Loucy (cell line): ENCODE data around the gene H1-8.

Experiments
- H2AFZ ChIP-seq: fragments of 200-600 bp; sonication (generic); 2 replicates; pipeline ENCODE4 v1.6.0; 2016; ENCODE audit warnings: antibody characterized with exemption, mild to moderate bottlenecking, low read length, moderate library complexity
- H3F3A ChIP-seq: fragments of 200-600 bp; 2 replicates; pipeline ENCODE4 v1.6.0; 2016; ENCODE audit warnings: antibody characterized with exemption, low read depth, mild to moderate bottlenecking
- H3K27me3 ChIP-seq: fragments of 200-600 bp; sonication (generic); 2 replicates; pipeline ENCODE4 v1.6.1; 2014; ENCODE audit warnings: low read length, mild to moderate bottlenecking; ENCODE audit not compliant: insufficient read depth, poor library complexity, severe bottlenecking
- H3K36me3 ChIP-seq: fragments of 200-600 bp; sonication (generic); 2 replicates; pipeline ENCODE4 v1.6.1; 2016; ENCODE audit warnings: low read length; ENCODE audit not compliant: insufficient read depth
- H3K4me1 ChIP-seq: fragments of 200-600 bp; sonication (generic); 2 replicates; pipeline ENCODE4 v1.5.1; 2014; ENCODE audit warnings: low read length, mild to moderate bottlenecking; ENCODE audit not compliant: insufficient read depth, poor library complexity, severe bottlenecking
- H3K4me2 ChIP-seq: fragments of 200-600 bp; sonication (generic); 2 replicates; pipeline ENCODE4 v1.6.0; 2014; ENCODE audit warnings: antibody characterized with exemption, low read length, low read depth, mild to moderate bottlenecking; ENCODE audit not compliant: poor library complexity, severe bottlenecking
- H3K4me3 ChIP-seq: fragments of 200-600 bp; sonication (generic); 2 replicates; pipeline ENCODE4 v1.5.1; 2014; ENCODE audit warnings: low read length, mild to moderate bottlenecking, mixed read lengths; ENCODE audit not compliant: poor library complexity, severe bottlenecking
- H3K79me2 ChIP-seq: fragments of 200-600 bp; sonication (generic); 2 replicates; pipeline ENCODE4 v1.6.1; 2014; ENCODE audit warnings: low read length; ENCODE audit not compliant: insufficient read depth
- H3K9ac ChIP-seq: fragments of 200-600 bp; sonication (generic); 2 replicates; pipeline ENCODE4 v1.6.0; 2014; ENCODE audit warnings: mild to moderate bottlenecking, low read depth, low read length, moderate library complexity; ENCODE audit not compliant: poor library complexity, severe bottlenecking
- H3K9me2 ChIP-seq: fragments of 200-600 bp; sonication (generic); replicated peaks from 2 replicates; pipeline ENCODE4 v1.6.1; 2016; ENCODE audit warnings: low read depth, low read length, mixed read lengths
- H3K9me3 ChIP-seq: fragments of 200-600 bp; sonication (generic); 2 replicates; pipeline ENCODE4 v1.6.1; 2014; ENCODE audit warnings: mild to moderate bottlenecking, antibody characterized with exemption, low read length, low read depth; ENCODE audit not compliant: insufficient read depth
- H4K20me1 ChIP-seq: fragments of 200-600 bp; sonication (generic); 2 replicates; pipeline ENCODE4 v1.6.0; 2014; ENCODE audit warnings: antibody characterized with exemption, low read length, mild to moderate bottlenecking; ENCODE audit not compliant: insufficient read depth, poor library complexity, severe bottlenecking
- EZH2phosphoT487 ChIP-seq: fragments of 200-600 bp; IDR thresholded peaks from 2 replicates; pipeline ENCODE4 v1.6.1; 2018; ENCODE audit warnings: antibody characterized with exemption, mild to moderate bottlenecking, moderate library complexity, borderline replicate concordance
- TF ChIP-seq, protein P1 (sequence below): fragments of 200-600 bp; sonication (generic); conservative IDR thresholded peaks from 2 replicates; pipeline ENCODE4 v1.5.1; 2014; ENCODE audit warnings: mild to moderate bottlenecking, antibody characterized with exemption, low read length

Gene H1-8

GRCh38 chr3:129526121-129526900, 16.7 kb upstream of the H1-8 start:
- H3K4me1 ChIP-seq: no peaks in the 10 kb centered on the region
- H3K36me3 ChIP-seq: no peaks in the 10 kb centered on the region
- no peak overlapping the region for H3K4me2 ChIP-seq
- H3K4me3 ChIP-seq: no peak overlapping the region
- no peaks in the 10 kb centered on the region for H3K27me3 ChIP-seq
- H2AFZ ChIP-seq: no peak overlapping the region
- no peaks in the 10 kb centered on the region for H4K20me1 ChIP-seq
- no peak for TF ChIP-seq EZH2phosphoT487
- TF ChIP-seq, protein P1, sequence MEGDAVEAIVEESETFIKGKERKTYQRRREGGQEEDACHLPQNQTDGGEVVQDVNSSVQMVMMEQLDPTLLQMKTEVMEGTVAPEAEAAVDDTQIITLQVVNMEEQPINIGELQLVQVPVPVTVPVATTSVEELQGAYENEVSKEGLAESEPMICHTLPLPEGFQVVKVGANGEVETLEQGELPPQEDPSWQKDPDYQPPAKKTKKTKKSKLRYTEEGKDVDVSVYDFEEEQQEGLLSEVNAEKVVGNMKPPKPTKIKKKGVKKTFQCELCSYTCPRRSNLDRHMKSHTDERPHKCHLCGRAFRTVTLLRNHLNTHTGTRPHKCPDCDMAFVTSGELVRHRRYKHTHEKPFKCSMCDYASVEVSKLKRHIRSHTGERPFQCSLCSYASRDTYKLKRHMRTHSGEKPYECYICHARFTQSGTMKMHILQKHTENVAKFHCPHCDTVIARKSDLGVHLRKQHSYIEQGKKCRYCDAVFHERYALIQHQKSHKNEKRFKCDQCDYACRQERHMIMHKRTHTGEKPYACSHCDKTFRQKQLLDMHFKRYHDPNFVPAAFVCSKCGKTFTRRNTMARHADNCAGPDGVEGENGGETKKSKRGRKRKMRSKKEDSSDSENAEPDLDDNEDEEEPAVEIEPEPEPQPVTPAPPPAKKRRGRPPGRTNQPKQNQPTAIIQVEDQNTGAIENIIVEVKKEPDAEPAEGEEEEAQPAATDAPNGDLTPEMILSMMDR: no peak
- H3K9me2 ChIP-seq: no peaks in the 10 kb centered on the region
- H3K9me3 ChIP-seq: no peaks in the 10 kb centered on the region
- H3K79me2 ChIP-seq: no peaks in the 10 kb centered on the region
- H3K9ac ChIP-seq: no peak overlapping the region
- no peaks in the 10 kb centered on the region for H3F3A ChIP-seq

DNA sequence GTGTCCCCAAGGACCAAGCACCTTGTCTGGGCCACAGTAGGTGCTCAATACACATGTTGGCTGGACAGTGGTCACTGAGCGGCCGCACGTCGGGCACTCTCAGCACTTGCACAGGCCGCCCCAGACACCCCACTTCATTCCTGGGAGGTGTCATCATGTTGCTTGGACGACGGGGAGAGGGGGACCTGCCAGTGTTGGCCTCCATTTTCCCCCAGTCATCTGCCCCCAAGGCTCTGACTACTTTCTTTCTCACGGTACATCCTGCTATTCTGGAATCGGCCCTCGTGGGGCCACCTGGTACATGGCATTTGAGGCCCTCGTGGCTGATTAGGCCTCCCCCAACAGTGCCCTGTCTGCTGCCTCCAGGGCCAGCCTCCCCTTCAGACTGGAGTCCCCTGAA, 15.7 kb upstream of the H1-8 start:
- Histone ChIP-seq H3F3A (no peaks in the 10 kb centered on the region), H3K9ac (no peak overlapping the region), H3K9me3 (no peaks in the 10 kb centered on the region), H3K9me2 (no peaks in the 10 kb centered on the region), H4K20me1 (no peaks in the 10 kb centered on the region), H3K4me3 (no peak overlapping the region), H2AFZ (no peak overlapping the region), H3K79me2 (no peaks in the 10 kb centered on the region), H3K4me2 (no peak overlapping the region), H3K27me3 (no peaks in the 10 kb centered on the region), H3K4me1 (no peaks in the 10 kb centered on the region), H3K36me3 (no peaks in the 10 kb centered on the region)
- TF ChIP-seq, protein P1: no peak
- no peak for TF ChIP-seq EZH2phosphoT487

DNA sequence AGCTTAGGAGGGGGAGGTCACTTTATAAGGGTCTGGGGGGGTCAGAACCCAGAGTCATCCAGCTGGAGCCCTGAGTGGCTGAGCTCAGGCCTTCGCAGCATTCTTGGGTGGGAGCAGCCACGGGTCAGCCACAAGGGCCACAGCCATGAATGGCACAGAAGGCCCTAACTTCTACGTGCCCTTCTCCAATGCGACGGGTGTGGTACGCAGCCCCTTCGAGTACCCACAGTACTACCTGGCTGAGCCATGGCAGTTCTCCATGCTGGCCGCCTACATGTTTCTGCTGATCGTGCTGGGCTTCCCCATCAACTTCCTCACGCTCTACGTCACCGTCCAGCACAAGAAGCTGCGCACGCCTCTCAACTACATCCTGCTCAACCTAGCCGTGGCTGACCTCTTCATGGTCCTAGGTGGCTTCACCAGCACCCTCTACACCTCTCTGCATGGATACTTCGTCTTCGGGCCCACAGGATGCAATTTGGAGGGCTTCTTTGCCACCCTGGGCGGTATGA, 14.3 kb upstream of the H1-8 start, which contains the start of gene RHO:
Gene RHO (plus strand): TSS at position 51 of the 512 bp plus-strand sequence. CDS start 95 bp downstream, at position 146.
- Histone ChIP-seq H3K9ac (no peak within 1 kb of the TSS), H3K36me3 (no peaks in the 10 kb centered on the region)

More for the DNA sequence above, 14.3 kb upstream of the H1-8 start, which contains the start of gene RHO:
- no peak within 1 kb of the TSS for H3K4me3 ChIP-seq
- H2AFZ ChIP-seq: no peak within 1 kb of the TSS
- H3K4me1 ChIP-seq: no peaks in the 10 kb centered on the region
- no peaks in the 10 kb centered on the region for H3F3A ChIP-seq
- H3K9me2 ChIP-seq: no peaks in the 10 kb centered on the region
- H4K20me1 ChIP-seq: no peaks in the 10 kb centered on the region
- H3K4me2 ChIP-seq: no peak within 1 kb of the TSS
- no peaks in the 10 kb centered on the region for H3K27me3 ChIP-seq
- H3K79me2 ChIP-seq: no peaks in the 10 kb centered on the region
- H3K9me3 ChIP-seq: no peaks in the 10 kb centered on the region
- TF ChIP-seq, protein P1: no peak
- no peak for TF ChIP-seq EZH2phosphoT487
